Left lung (tissue), 10 donors: ENCODE results near the gene NPAS4. TPM values are rescaled to one million over a fixed set of nuclear protein-coding genes. Genes with fewer than 3 reads are reported as not detected.
"Not testable (repeated sequence)": the region's sequence is repeated elsewhere in the genome, so short reads cannot be mapped to it uniquely, and the experiment has no call there.

ENCODE experiments used
- ATAC-seq: fragments of 200-7000 bp; cut with Tn5 transposase; one replicate; pipeline ENCODE4 v1.9.1; 2020; ENCODE audit warnings: moderate library complexity
- DNase-seq, 4 donors: peaks; one replicate each; pipeline ENCODE4 v3.0.0-alpha.2; 2013 to 2020
- H3K27ac ChIP-seq, 2 donors: fragments of 200-600 bp; sonication (generic) in 1 of 2; one replicate each; pipeline versions ENCODE4 v1.5.0 to v1.8.0; 2020 to 2021
- H3K27me3 ChIP-seq, 2 donors: fragments of 200-600 bp; sonication (generic) in 1 of 2; one replicate each; pipeline versions ENCODE4 v1.5.0 to v1.8.0; 2020 to 2021
- H3K36me3 ChIP-seq, 2 donors: fragments of 200-600 bp; sonication (generic) in 1 of 2; one replicate each; pipeline versions ENCODE4 v1.5.0 to v1.8.0; 2020 to 2021
- H3K4me1 ChIP-seq, 2 donors: fragments of 200-600 bp; one replicate each; pipeline ENCODE4 v1.8.0; 2021
- H3K4me3 ChIP-seq, 2 donors: fragments of 200-600 bp; sonication (generic) in 1 of 2; one replicate each; pipeline versions ENCODE4 v1.5.0 to v1.8.0; 2020 to 2021; ENCODE audit warnings: mild to moderate bottlenecking in 1 of 2
- H3K9me3 ChIP-seq, 2 donors: fragments of 200-600 bp; sonication (generic) in 1 of 2; one replicate each; pipeline versions ENCODE4 v1.5.0 to v1.8.0; 2020 to 2021
- CTCF ChIP-seq, 2 donors: fragments of 200-600 bp; sonication (generic) in 1 of 2; IDR thresholded peaks; one replicate each; pipeline versions ENCODE4 v1.5.0 to v1.8.0; 2021; ENCODE audit warnings: antibody characterized with exemption in 2 of 2
- intact Hi-C, 2 donors: fragments of 100-400 bp; cut with DNase I; formaldehyde crosslinking; loops; one replicate each; pipeline versions ENCODE4 v1.11.2 to v1.14.2; 2022
- polyA plus RNA-seq, 6 donors: library from polyadenylated mRNA; unstranded; fragments of 120-200 nt; gene quantifications; one replicate each; pipeline ENCODE4 v1.2.1, GENCODE V29; 2013; ENCODE audit not compliant: insufficient read length in 6 of 6
- total RNA-seq, 2 donors: library from RNA; stranded (reverse); fragmentation: NEBNext Ultra II Directional; extraction: Animal tissue kit (Norgen Biotek cat#: 25700); gene quantifications; one replicate each; pipeline ENCODE4 v1.2.1, GENCODE V29; 2021
- donor health status: DM: no; HTN: yes; CAD: no.
- donor health status: DM: no; HTN: no; CAD: no.

Gene NPAS4
- total and polyA plus RNA-seq, 8 donors = 0.06 to 0.64 (median 0.21) TPM; not detected in 1

GRCh38 chr11:66457826-66458225, 37.0 kb downstream of the NPAS4 start:
- intact Hi-C loops = no loop called here
- H3K27ac ChIP-seq = no peak overlapping the region
- no peaks in the 10 kb centered on the region for H3K36me3 ChIP-seq
- H3K9me3 ChIP-seq = peaks cover 0 to 2% of the 10 kb centered on the region in 2 donors
- H3K4me3 ChIP-seq = no peak overlapping the region
- TF ChIP-seq CTCF (IDR thresholded peaks at IDR 0.05) = no peak
- ATAC-seq (no peak), DNase-seq (no peak)
- H3K27me3 ChIP-seq = peaks cover 0 to 5% of the 10 kb centered on the region in 2 donors
- H3K4me1 ChIP-seq = no peaks in the 10 kb centered on the region

GRCh38 chr11:66459138-66459778, 38.4 kb downstream of the NPAS4 start:
- intact Hi-C loops = no loop called here

GRCh38 chr11:66462010-66462409, 41.2 kb downstream of the NPAS4 start:
- Histone ChIP-seq H3K27me3 (no peaks in the 10 kb centered on the region), H3K27ac (no peak overlapping the region), H3K36me3 (no peaks in the 10 kb centered on the region), H3K4me1 (peaks cover 0 to 8% of the 10 kb centered on the region in 2 donors), H3K4me3 (no peak overlapping the region), H3K9me3 (peaks cover 0 to 2% of the 10 kb centered on the region in 2 donors)
- intact Hi-C loops = no loop called here
- TF ChIP-seq CTCF (IDR thresholded peaks at IDR 0.05) = no peak
- DNase-seq (no peak), ATAC-seq (no peak)

More at GRCh38 chr11:66459138-66459778, 38.4 kb downstream of the NPAS4 start:
- peaks cover 0 to 4% of the 10 kb centered on the region in 2 donors for H3K27me3 ChIP-seq
- no peaks in the 10 kb centered on the region for H3K36me3 ChIP-seq
- no peaks in the 10 kb centered on the region for H3K4me1 ChIP-seq
- H3K9me3 ChIP-seq = peaks cover 0 to 2% of the 10 kb centered on the region in 2 donors
- no peak for TF ChIP-seq CTCF (IDR thresholded peaks at IDR 0.05)
- no peak overlapping the region for H3K4me3 ChIP-seq
- H3K27ac ChIP-seq = no peak overlapping the region
- ATAC-seq = no peak
- DNase-seq = no peak

- Histone ChIP-seq H3K9me3 (peaks cover 0 to 2% of the 10 kb centered on the region in 2 donors), H3K36me3 (no peaks in the 10 kb centered on the region), H3K27ac (no peak overlapping the region), H3K27me3 (no peaks in the 10 kb centered on the region), H3K4me1 (peaks cover 7 to 16% of the 10 kb centered on the region in 2 donors), H3K4me3 (no peak overlapping the region)
- no peak for ATAC-seq
- intact Hi-C loops = no loop called here
- no peak for DNase-seq
- no peak for TF ChIP-seq CTCF (IDR thresholded peaks at IDR 0.05)
Measured at GRCh38 chr11:66462911-66463310, 42.1 kb downstream of the NPAS4 start.

GRCh38 chr11:66464116-66464515, 43.3 kb downstream of the NPAS4 start:
- intact Hi-C loops, H3K27me3 ChIP-seq, DNase-seq, ATAC-seq, H3K27ac ChIP-seq, H3K36me3 ChIP-seq, H3K4me3 ChIP-seq, H3K9me3 ChIP-seq: not testable (repeated sequence)
- H3K4me1 ChIP-seq = peaks cover 9 to 22% of the 10 kb centered on the region in 2 donors

GRCh38 chr11:66464916-66465315, 44.1 kb downstream of the NPAS4 start:
- ATAC-seq = no peak
- intact Hi-C loops = no loop called here
- no peak for TF ChIP-seq CTCF (IDR thresholded peaks at IDR 0.05)

More at GRCh38 chr11:66464916-66465315, 44.1 kb downstream of the NPAS4 start:
- H3K4me1 ChIP-seq = peaks cover 9 to 22% of the 10 kb centered on the region in 2 donors
- peaks cover 0 to 2% of the 10 kb centered on the region in 2 donors for H3K9me3 ChIP-seq
- no peaks in the 10 kb centered on the region for H3K36me3 ChIP-seq
- DNase-seq = no peak
- no peak overlapping the region for H3K4me3 ChIP-seq
- no peaks in the 10 kb centered on the region for H3K27me3 ChIP-seq
- no peak overlapping the region for H3K27ac ChIP-seq
